HG02981 (cell line): ENCODE results near the gene KRTAP5-1.

Experiments
- ATAC-seq: cut with Tn5 transposase; IDR thresholded peaks from one replicate; pipeline ENCODE4 v1.9.1; 2021; ENCODE audit warnings: mild to moderate bottlenecking, moderate library complexity; ENCODE audit not compliant: unreplicated experiment

KRTAP5-1 gene

DNA sequence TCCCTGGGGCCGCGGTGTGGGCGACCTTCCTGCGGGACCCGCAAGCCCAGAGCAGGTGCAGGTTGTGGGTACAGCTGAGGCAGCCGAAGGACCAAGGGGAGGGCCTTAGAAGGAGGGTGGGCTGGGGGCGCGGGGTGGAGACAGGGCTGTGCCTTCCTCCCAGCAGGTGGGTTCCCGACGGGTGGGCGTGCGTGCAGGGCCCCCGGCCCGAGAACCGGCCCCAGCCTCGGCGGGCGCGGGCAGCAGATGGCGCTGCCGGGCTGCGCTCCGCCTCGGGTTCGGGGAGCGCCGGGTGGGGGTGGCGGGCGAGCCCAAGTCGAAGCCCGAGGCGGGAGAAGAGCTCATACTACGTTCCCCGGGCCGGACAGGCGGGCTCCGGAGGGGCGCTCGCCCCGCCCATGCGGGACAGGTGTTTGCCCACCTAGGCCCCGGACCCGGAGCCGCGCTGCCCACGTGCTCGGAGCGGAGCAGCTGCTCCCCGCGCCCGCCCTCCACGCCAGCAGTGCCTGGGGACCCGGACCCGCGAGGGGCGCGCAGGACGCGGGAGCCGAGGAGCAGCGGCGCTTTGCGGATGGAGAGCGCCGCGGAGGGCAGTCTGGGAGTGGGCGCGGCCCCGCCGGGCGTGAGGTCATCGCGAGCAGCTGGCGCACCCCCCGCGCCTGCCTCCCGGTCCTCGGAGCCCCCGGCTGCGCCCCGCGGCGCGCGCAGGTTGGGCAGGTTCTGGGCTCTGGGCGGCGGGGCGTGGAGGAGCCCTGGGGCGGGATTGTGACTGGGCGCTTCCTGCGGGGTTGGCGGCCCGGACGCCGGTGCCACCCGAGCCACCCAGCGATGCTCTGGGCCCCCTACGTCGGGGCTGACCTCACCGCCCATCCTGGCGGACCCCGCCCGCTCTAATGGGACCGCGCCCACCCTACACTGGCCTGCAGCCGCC lies 38.3 kb downstream of the KRTAP5-1 start:
- ATAC-seq: no peak

- ATAC-seq: no peak
Measured at GRCh38 chr11:1546077-1546535, 39.0 kb downstream of the KRTAP5-1 start.

DNA sequence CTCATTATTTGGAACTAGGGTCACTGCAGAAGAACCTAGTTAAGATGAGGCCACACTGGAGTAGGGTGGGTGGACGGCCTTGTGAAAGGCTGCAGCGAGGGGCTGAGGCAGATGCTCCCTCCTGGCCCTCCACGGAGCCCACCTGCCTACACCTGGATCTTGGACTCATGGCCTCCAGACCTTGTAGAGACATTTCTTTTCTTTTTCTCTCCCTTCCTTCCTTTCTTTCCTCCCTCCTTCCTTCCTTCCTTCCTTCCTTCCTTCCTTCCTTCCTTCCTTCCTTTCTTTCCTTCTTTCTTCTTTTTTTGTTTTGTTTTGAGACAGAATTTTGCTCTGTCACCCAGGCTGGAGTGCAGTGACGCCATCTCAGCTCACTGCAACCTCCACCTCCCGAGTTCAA lies 39.7 kb downstream of the KRTAP5-1 start:
- ATAC-seq: no peak

- no peak for ATAC-seq
Measured at GRCh38 chr11:1544536-1544935, 40.5 kb downstream of the KRTAP5-1 start.

- ATAC-seq: no peak
Measured at GRCh38 chr11:1543606-1544263, 41.3 kb downstream of the KRTAP5-1 start.

DNA sequence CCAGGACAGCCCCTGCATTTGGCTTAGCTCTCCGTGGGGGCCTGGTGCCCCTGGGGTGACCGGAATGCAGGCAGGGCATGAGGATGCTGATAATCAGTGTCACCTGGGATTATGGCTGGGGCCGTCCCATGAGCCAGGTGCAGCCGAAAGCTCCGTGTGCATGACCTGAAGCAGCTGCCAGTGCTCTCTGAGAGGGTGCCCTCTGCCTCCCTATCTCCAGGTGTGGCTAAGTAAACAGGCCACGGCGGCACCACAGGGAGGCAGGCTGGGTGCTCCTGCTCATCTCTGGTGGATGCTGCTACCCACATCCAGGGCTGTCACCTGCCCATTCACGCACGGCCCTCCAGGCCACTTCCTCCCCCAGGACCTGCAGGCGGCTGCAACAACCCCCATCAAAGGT lies 42.8 kb downstream of the KRTAP5-1 start:
- no peak for ATAC-seq

GRCh38 chr11:1541474-1542204 lies 43.4 kb downstream of the KRTAP5-1 start:
- ATAC-seq: no peak

DNA sequence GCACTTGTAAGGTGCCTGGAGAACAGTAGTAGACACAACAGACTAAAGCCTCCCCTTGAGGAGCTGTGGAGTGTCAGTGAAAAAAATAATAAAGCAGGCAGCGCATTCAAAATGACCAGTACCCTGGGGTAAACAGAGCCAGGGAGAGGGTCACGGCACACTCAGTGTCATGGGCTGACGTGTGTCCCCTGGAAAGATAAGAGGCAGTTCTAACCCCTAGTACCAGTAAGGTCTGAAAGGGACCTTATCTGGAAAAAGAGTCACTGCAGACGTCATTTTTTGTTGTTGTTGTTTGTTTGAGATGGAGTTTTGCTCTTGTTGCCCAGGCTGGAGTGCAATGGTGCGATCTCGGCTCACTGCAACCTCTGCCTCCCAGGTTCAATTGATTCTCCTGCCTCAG lies 45.0 kb downstream of the KRTAP5-1 start:
- ATAC-seq: no peak

DNA sequence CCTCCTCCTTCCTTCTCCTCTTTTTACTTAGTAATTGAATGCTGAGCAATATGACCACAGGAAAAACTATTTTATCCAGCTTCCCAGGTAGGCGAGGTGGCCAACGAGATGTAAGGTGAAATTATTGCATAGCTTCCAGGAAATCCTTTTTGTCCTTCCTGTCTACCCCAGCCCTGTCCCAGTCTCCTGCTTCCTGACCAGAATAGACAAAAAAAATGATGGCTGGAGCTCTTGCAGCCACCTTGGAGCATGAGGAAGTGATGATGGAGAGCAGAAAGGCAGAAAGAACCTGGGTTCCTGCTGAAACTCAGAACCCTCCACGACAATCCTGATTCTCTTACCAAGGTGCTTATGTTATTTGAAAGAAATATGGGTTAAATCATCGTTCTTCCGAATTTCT lies 46.9 kb downstream of the KRTAP5-1 start:
- no peak for ATAC-seq

- no peak for ATAC-seq
Measured at GRCh38 chr11:1536065-1536843, 48.8 kb downstream of the KRTAP5-1 start.

DNA sequence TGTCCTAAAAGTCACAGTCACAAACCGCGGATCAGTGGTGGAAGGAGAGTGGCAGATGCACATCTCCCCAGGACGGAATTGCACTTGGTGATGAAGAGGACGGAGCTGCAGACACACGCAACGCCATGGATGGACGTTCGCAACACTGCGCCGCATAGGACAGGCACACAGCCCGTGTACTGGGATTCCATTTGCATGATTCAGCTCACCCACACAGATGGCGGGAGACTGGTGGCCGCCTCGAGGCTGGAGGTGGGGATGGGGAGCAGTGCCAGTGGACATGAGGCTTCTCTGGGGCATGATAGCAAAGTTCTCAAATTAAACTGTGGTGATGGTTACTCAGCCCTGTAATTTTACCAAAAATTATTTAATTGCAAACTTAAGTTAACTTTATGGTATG lies 50.4 kb downstream of the KRTAP5-1 start:
- no peak for ATAC-seq
